ENCODE data around the gene MAPK8. TPM values are rescaled to one million over a fixed set of nuclear protein-coding genes. Genes with fewer than 3 reads are reported as not detected.

MAPK8 gene
- total and polyA plus RNA-seq, 9 of the 15 experiments (the other 6 are each of a cell fraction or from before 2014, with no cell fraction given) = 6.4 to 159 (median 71.0) TPM

DNA sequence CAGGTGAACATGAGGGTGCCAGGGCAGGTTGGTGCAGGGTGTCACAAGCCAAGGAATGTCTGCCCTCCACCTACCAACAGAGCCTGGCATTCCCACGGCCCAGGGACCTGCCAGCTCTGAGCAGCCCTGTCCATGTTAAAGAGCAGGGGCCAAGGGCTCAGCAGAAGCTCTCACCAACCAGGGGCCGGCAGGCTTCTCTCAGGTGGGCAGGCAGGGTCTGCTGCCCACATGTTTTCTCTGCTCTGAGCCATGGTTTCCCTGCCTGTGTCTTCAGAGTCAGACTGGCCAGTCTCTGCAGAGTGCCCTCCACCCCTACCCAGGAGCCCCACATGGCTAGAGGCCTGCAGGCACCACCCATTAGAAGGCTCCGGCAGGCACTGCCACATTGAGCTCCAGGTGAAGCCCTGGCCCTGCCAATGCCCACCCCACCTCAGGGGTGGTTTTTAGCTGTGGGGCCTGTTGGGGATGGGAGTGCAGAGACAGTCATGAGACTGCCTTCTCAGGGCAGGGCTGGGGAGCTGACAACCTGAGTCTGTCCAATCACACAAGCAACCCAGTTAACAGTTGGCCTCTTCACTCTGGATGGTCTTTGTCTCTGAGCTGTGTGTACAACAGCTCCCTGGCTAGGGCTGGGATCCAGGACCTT lies 162.5 kb downstream of the MAPK8 start (continued):
- TF ChIP-seq, protein P1, sequence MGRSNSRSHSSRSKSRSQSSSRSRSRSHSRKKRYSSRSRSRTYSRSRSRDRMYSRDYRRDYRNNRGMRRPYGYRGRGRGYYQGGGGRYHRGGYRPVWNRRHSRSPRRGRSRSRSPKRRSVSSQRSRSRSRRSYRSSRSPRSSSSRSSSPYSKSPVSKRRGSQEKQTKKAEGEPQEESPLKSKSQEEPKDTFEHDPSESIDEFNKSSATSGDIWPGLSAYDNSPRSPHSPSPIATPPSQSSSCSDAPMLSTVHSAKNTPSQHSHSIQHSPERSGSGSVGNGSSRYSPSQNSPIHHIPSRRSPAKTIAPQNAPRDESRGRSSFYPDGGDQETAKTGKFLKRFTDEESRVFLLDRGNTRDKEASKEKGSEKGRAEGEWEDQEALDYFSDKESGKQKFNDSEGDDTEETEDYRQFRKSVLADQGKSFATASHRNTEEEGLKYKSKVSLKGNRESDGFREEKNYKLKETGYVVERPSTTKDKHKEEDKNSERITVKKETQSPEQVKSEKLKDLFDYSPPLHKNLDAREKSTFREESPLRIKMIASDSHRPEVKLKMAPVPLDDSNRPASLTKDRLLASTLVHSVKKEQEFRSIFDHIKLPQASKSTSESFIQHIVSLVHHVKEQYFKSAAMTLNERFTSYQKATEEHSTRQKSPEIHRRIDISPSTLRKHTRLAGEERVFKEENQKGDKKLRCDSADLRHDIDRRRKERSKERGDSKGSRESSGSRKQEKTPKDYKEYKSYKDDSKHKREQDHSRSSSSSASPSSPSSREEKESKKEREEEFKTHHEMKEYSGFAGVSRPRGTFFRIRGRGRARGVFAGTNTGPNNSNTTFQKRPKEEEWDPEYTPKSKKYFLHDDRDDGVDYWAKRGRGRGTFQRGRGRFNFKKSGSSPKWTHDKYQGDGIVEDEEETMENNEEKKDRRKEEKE (IDR thresholded peaks at IDR 0.05; ENCODE audit: borderline replicate concordance in 1 of 2, control insufficient read depth in 1 of 2, low read depth in 2 of 2, low read length in 1 of 2) = no peak
- TF ChIP-seq, protein P2, sequence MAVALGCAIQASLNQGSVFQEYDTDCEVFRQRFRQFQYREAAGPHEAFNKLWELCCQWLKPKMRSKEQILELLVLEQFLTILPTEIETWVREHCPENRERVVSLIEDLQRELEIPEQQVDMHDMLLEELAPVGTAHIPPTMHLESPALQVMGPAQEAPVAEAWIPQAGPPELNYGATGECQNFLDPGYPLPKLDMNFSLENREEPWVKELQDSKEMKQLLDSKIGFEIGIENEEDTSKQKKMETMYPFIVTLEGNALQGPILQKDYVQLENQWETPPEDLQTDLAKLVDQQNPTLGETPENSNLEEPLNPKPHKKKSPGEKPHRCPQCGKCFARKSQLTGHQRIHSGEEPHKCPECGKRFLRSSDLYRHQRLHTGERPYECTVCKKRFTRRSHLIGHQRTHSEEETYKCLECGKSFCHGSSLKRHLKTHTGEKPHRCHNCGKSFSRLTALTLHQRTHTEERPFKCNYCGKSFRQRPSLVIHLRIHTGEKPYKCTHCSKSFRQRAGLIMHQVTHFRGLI (CRISPR knock-in tag; IDR thresholded peaks at IDR 0.05) = 0 out of 2 replicates have a peak, but pooled peaks have one; percentile 54
- TF ChIP-seq ZNF79 (CRISPR knock-in tag; IDR thresholded peaks at IDR 0.05; ENCODE audit: low read depth) (peak; percentile 46; the same call in 1 of the 2 replicates), MITF (IDR thresholded peaks at IDR 0.05) (no peak), ZNF253 (CRISPR knock-in tag; conservative IDR thresholded peaks at IDR 0.05) (0 out of 2 replicates have a peak, but pooled peaks have one; percentile 46), ZNF311 (CRISPR knock-in tag; IDR thresholded peaks at IDR 0.05) (peak; percentile 81), CHCHD3 (CRISPR knock-in tag; IDR thresholded peaks at IDR 0.05) (no peak), SRF (CRISPR knock-in tag; IDR thresholded peaks at IDR 0.05) (0 out of 4 replicates have a peak, but pooled peaks of 1 of the 2 experiments have one; percentile 20), ZNF57 (CRISPR knock-in tag; IDR thresholded peaks at IDR 0.05) (0 out of 2 replicates have a peak, but pooled peaks have one; percentile 12), MCM5 (IDR thresholded peaks at IDR 0.05; ENCODE audit: low read depth) (no peak), ZNF586 (CRISPR knock-in tag; conservative IDR thresholded peaks at IDR 0.05) (0 out of 2 replicates have a peak, but pooled peaks have one; percentile 4), PTRF (tag; IDR thresholded peaks at IDR 0.05) (peak; percentile 48; the same call in 1 of the 2 replicates), ELF4 (CRISPR knock-in tag; IDR thresholded peaks at IDR 0.05) (peak; percentile 47; the same call in 1 of the 2 replicates)
- TF ChIP-seq, protein P3, sequence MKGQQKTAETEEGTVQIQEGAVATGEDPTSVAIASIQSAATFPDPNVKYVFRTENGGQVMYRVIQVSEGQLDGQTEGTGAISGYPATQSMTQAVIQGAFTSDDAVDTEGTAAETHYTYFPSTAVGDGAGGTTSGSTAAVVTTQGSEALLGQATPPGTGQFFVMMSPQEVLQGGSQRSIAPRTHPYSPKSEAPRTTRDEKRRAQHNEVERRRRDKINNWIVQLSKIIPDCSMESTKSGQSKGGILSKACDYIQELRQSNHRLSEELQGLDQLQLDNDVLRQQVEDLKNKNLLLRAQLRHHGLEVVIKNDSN (CRISPR knock-in tag; IDR thresholded peaks at IDR 0.05) = no peak
- TF ChIP-seq, protein P4, sequence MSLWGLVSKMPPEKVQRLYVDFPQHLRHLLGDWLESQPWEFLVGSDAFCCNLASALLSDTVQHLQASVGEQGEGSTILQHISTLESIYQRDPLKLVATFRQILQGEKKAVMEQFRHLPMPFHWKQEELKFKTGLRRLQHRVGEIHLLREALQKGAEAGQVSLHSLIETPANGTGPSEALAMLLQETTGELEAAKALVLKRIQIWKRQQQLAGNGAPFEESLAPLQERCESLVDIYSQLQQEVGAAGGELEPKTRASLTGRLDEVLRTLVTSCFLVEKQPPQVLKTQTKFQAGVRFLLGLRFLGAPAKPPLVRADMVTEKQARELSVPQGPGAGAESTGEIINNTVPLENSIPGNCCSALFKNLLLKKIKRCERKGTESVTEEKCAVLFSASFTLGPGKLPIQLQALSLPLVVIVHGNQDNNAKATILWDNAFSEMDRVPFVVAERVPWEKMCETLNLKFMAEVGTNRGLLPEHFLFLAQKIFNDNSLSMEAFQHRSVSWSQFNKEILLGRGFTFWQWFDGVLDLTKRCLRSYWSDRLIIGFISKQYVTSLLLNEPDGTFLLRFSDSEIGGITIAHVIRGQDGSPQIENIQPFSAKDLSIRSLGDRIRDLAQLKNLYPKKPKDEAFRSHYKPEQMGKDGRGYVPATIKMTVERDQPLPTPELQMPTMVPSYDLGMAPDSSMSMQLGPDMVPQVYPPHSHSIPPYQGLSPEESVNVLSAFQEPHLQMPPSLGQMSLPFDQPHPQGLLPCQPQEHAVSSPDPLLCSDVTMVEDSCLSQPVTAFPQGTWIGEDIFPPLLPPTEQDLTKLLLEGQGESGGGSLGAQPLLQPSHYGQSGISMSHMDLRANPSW (CRISPR knock-in tag; IDR thresholded peaks at IDR 0.05) = no peak
- TF ChIP-seq, protein P5, sequence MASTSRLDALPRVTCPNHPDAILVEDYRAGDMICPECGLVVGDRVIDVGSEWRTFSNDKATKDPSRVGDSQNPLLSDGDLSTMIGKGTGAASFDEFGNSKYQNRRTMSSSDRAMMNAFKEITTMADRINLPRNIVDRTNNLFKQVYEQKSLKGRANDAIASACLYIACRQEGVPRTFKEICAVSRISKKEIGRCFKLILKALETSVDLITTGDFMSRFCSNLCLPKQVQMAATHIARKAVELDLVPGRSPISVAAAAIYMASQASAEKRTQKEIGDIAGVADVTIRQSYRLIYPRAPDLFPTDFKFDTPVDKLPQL (IDR thresholded peaks at IDR 0.05; ENCODE audit: extremely low read depth, insufficient read length) = no peak

Measured in K562 (cell line).